Thyroid gland (tissue), 4 donors: ENCODE data around the gene ATXN1.

Source experiments
- POLR2A ChIP-seq, 2 donors: fragments of 450-650 bp; IDR thresholded peaks; one replicate each; pipeline ENCODE4 v1.6.1; 2017; ENCODE audit warnings: antibody characterized with exemption in 2 of 2, mild to moderate bottlenecking in 2 of 2, moderate library complexity in 1 of 2
- TF ChIP-seq, protein P1 (sequence below), 6 experiments: fragments of 200-600 bp in 3 of 6; fragments of 450-650 bp in 3 of 6; sonication (generic) in 3 of 6; IDR thresholded peaks; one replicate each; pipeline ENCODE4 v1.5.1; 2016 to 2019; ENCODE audit warnings: antibody characterized with exemption in 6 of 6, mild to moderate bottlenecking in 2 of 6, inconsistent platforms in 1 of 6, moderate library complexity in 1 of 6

DNA sequence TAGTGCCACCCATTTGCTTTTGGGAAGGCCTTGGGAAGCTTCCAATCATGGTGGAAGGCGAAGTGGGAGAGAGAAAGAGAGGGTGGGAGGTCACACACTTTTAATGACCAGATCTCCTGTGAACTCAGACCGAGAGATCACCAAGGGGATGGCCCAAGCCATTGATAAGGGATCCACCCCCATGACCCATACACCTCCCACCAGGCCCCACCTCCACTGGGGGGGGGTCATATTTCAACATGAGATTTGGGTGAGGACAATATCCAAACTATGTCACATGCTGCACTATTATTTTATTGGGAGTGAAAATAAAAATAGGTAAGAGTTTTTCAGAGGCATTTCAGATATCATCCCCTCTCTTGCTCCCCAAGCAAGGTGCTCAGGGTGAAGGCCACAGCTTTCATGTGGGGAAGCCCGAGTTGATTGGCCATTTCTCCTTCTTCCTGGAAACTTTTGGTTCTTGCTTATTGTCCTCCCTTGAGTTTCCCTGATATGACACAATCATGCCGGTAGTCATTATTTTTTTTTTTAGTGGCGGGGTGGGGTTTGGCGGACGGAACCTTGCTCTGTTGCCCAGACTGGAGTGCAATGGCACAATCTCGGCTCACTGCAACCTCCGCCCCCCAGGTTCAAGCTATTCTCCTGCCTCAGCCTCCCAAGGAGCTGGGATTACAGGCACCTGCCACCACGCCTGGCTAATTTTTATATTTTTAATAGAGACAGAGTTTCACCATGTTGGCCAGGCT is 507.7 kb downstream of the ATXN1 start:
- no peak for TF ChIP-seq POLR2A (IDR thresholded peaks at IDR 0.05)
- TF ChIP-seq, protein P1, sequence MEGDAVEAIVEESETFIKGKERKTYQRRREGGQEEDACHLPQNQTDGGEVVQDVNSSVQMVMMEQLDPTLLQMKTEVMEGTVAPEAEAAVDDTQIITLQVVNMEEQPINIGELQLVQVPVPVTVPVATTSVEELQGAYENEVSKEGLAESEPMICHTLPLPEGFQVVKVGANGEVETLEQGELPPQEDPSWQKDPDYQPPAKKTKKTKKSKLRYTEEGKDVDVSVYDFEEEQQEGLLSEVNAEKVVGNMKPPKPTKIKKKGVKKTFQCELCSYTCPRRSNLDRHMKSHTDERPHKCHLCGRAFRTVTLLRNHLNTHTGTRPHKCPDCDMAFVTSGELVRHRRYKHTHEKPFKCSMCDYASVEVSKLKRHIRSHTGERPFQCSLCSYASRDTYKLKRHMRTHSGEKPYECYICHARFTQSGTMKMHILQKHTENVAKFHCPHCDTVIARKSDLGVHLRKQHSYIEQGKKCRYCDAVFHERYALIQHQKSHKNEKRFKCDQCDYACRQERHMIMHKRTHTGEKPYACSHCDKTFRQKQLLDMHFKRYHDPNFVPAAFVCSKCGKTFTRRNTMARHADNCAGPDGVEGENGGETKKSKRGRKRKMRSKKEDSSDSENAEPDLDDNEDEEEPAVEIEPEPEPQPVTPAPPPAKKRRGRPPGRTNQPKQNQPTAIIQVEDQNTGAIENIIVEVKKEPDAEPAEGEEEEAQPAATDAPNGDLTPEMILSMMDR (IDR thresholded peaks at IDR 0.05): no peak
